Activated T-cell treated with anti-CD3 and anti-CD28 coated beads for 1 hour (primary cell): ENCODE measurements around the gene SLC6A12.

Experiments
- DNase-seq: peaks from one replicate; pipeline ENCODE4 v3.0.0-alpha.2; 2020; ENCODE audit warnings: low read depth

Gene SLC6A12

GRCh38 chr12:234891-235415, 21.0 kb upstream of the SLC6A12 start:
- DNase-seq = no peak

GRCh38 chr12:234019-234418, 20.1 kb upstream of the SLC6A12 start:
- DNase-seq = no peak

GRCh38 chr12:233615-233968, 19.6 kb upstream of the SLC6A12 start:
- DNase-seq = no peak

- DNase-seq = no peak
Measured at GRCh38 chr12:232731-233614, 19.0 kb upstream of the SLC6A12 start.

GRCh38 chr12:230925-231671, 17.1 kb upstream of the SLC6A12 start:
- no peak for DNase-seq

- DNase-seq = no peak
Measured at GRCh38 chr12:229441-230191, 15.7 kb upstream of the SLC6A12 start.

GRCh38 chr12:228846-229200, 14.9 kb upstream of the SLC6A12 start:
- no peak for DNase-seq

GRCh38 chr12:227923-228845, 14.2 kb upstream of the SLC6A12 start:
- no peak for DNase-seq

- no peak for DNase-seq
Measured at GRCh38 chr12:227286-227915, 13.4 kb upstream of the SLC6A12 start.

- no peak for DNase-seq
Measured at GRCh38 chr12:226401-226800, 12.4 kb upstream of the SLC6A12 start.

GRCh38 chr12:225012-225411, 11.1 kb upstream of the SLC6A12 start:
- no peak for DNase-seq

- no peak for DNase-seq
Measured at GRCh38 chr12:224330-224729, 10.4 kb upstream of the SLC6A12 start.

GRCh38 chr12:223841-224240, 9.9 kb upstream of the SLC6A12 start:
- no peak for DNase-seq

- no peak for DNase-seq
Measured at GRCh38 chr12:221736-222135, 7.8 kb upstream of the SLC6A12 start.

GRCh38 chr12:220946-221550, 7.1 kb upstream of the SLC6A12 start:
- no peak for DNase-seq

GRCh38 chr12:220491-220890, 6.5 kb upstream of the SLC6A12 start:
- DNase-seq = no peak

GRCh38 chr12:219891-220352, 6.0 kb upstream of the SLC6A12 start:
- peak; percentile 6 for DNase-seq

GRCh38 chr12:218728-219590, 5.0 kb upstream of the SLC6A12 start:
- DNase-seq = no peak

- DNase-seq = no peak
Measured at GRCh38 chr12:218221-218620, 4.3 kb upstream of the SLC6A12 start.
